Coronary artery (tissue), 2 donors: Measurements from ENCODE around the gene FAM78B.

Experiments
- DNase-seq: peaks from one replicate; pipeline ENCODE4 v3.0.0-alpha.2; 2017; ENCODE audit warnings: low spot score
- H3K27ac ChIP-seq, 2 donors: fragments of 200-600 bp; sonication (generic); one replicate each; pipeline ENCODE4 v1.5.1; 2016 to 2019
- H3K4me3 ChIP-seq: fragments of 200-600 bp; sonication (generic); 2 replicates; pipeline ENCODE4 v1.5.1; 2016; ENCODE audit warnings: mild to moderate bottlenecking, moderate library complexity
- TF ChIP-seq, protein P1 (sequence below): fragments of 200-600 bp; sonication (generic); IDR thresholded peaks from one replicate; pipeline ENCODE4 v1.5.1; 2019; ENCODE audit warnings: antibody characterized with exemption

The FAM78B gene

DNA sequence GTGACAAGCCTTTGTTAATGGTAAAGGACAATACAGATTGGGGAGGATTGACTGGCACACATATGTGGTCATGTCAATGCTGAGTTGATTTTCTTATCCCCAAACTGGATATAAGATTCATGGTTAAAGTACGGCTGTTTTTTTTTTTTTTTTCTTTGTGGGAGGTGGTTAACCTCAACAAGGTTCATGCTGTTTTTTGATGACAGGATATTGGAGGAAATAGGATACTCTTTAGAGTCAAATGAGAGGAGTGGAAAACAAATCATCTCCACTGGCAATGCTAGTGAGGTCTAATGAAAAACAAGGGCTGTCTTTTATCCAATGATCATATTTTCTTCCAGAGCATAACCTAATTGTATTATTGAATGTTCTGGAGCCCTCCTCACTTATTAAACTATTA lies 140.2 kb downstream of the FAM78B start:
- no peak overlapping the region for H3K4me3 ChIP-seq
- H3K27ac ChIP-seq, result no peak overlapping the region
- no peak for DNase-seq
- TF ChIP-seq, protein P1, sequence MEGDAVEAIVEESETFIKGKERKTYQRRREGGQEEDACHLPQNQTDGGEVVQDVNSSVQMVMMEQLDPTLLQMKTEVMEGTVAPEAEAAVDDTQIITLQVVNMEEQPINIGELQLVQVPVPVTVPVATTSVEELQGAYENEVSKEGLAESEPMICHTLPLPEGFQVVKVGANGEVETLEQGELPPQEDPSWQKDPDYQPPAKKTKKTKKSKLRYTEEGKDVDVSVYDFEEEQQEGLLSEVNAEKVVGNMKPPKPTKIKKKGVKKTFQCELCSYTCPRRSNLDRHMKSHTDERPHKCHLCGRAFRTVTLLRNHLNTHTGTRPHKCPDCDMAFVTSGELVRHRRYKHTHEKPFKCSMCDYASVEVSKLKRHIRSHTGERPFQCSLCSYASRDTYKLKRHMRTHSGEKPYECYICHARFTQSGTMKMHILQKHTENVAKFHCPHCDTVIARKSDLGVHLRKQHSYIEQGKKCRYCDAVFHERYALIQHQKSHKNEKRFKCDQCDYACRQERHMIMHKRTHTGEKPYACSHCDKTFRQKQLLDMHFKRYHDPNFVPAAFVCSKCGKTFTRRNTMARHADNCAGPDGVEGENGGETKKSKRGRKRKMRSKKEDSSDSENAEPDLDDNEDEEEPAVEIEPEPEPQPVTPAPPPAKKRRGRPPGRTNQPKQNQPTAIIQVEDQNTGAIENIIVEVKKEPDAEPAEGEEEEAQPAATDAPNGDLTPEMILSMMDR, result no peak

DNA sequence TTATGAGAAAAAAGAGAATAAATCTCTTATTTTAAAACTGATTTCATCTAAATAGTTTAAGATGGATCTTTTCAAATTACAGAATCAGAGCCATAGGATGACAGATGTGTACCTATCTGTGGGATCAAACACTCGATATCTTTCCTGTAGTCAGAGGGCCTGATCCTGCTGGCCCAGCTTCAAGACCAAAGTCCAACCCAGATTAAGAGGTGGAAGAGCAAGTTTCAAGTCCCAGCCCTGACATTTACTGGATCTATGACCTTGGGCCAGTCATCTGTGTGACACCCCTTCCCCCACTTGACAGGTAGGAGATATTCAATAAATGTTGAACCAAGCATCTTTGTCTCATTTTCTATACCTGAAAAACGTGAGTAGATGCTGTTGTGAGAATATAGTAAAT lies 140.7 kb downstream of the FAM78B start:
- H3K27ac ChIP-seq, result no peak overlapping the region
- TF ChIP-seq, protein P1, result no peak
- DNase-seq, result no peak
- no peak overlapping the region for H3K4me3 ChIP-seq

GRCh38 chr1:166020210-166020609 lies 146.6 kb downstream of the FAM78B start:
- no peak overlapping the region for H3K4me3 ChIP-seq
- no peak overlapping the region for H3K27ac ChIP-seq
- no peak for DNase-seq
- TF ChIP-seq, protein P1, result no peak
